CD4-positive, alpha-beta T cell treated with Interleukin-4 for 4 hours (primary cell): ENCODE data around the gene PRRT3.
"Not testable (repeated sequence)": the region's sequence is repeated elsewhere in the genome, so short reads cannot be mapped to it uniquely, and the experiment has no call there.

Experiments used
- DNase-seq: peaks from one replicate; pipeline ENCODE4 v3.0.0-alpha.2; 2020

The PRRT3 gene

GRCh38 chr3:9897408-9898372 lies 54.5 kb downstream of the PRRT3 start:
- no peak for DNase-seq

- DNase-seq: not testable (repeated sequence)
Observed at GRCh38 chr3:9896755-9897407, 55.3 kb downstream of the PRRT3 start.

DNA sequence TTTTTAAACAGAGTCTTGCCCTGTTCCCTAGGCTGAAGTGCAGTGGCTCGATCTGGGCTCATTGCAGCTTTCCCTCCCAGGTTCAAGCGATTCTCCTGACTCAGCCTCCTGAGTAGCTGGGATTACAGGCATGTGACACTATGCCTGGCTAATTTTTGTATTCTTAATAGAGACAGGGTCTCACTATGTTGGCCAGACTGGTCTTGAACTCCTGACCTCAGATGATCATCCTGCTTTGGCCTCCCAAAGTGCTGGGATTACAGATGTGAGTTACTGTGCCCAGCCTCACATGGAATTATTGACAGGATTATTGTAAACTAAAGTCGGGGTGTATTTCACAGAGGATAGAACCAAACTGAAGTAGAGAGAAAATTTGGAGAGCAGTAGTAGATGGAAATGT lies 56.5 kb downstream of the PRRT3 start:
- not testable (repeated sequence) for DNase-seq
